Activated naive CD4-positive, alpha-beta T cell treated with anti-CD3 and anti-CD28 coated beads, Interleukin-2, amount 50 U/mL, for 72 hours (primary cell): ENCODE data around the gene SUSD3. TPM values are rescaled to one million over a fixed set of nuclear protein-coding genes. Genes with fewer than 3 reads are reported as not detected.

ENCODE experiments used
- total RNA-seq, 2 donors: library from RNA; stranded (reverse); gene quantifications; one replicate each; pipeline ENCODE4 v1.2.3, GENCODE V29; 2022

Gene SUSD3
- total RNA-seq, 2 donors from 2014 or later = 70.7 to 81.9 TPM

Other genes with a start within 250 kb of the SUSD3 start
- gene ZNF484, start 180.7 kb upstream of the SUSD3 start, total RNA-seq = 10 to 100 TPM in 1 of 2 donors, 1 to 10 TPM in 1; 8.1 to 12.5 TPM
- gene FGD3, start 111.2 kb upstream of the SUSD3 start, total RNA-seq = 10 to 100 TPM; 49.7 to 61.0 TPM
- gene CARD19, start 37.5 kb downstream of the SUSD3 start, total RNA-seq = 10 to 100 TPM; 58.1 to 82.6 TPM
- gene NINJ1, start 75.5 kb downstream of the SUSD3 start, total RNA-seq = 10 to 100 TPM; 81.0 to 84.8 TPM
- 1 to 10 TPM; 2.6 to 3.8 TPM for gene WNK2, start 125.4 kb downstream of the SUSD3 start, total RNA-seq